Measurements from ENCODE around the gene SEL1L2.

DNA sequence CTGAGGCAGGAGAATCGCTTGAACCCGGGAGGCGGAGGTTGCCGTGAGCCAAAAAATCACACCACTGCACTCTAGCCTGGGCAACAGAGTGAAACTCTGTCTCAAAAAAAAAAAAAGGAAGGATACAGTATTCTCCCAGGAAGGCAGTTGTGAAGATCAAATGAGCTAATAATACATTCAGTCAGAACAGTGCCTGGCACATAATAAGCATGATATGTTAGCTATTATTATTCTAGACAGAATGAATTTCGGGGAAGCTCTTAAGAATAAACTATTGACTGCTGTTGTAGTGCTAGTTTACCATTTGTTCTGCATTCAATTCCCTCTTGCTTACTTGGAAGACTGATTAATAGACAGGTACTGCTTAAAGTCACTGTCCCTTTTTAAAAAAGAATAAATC, 164.9 kb downstream of the SEL1L2 start:
- TF ChIP-seq TAF1 (IDR thresholded peaks at IDR 0.05; ENCODE audit: low read depth, low read length) = no peak
- TF ChIP-seq POLR2AphosphoS5 (IDR thresholded peaks at IDR 0.05; ENCODE audit: low read depth, low read length) = no peak
- no peak for TF ChIP-seq POLR2A (IDR thresholded peaks at IDR 0.05; ENCODE audit: low read depth, low read length)
